ENCODE measurements around the gene RAB40B.

RAB40B gene

GRCh38 chr17:82716203-82717010 lies 17.9 kb upstream of the RAB40B start, which contains the start of gene FN3KRP:
Gene FN3KRP (plus strand): TSS chr17:82716706. CDS start chr17:82716756, 50 bp downstream.
- DNase-seq (ENCODE audit: low spot score): peak; percentile 98

GRCh38 chr17:82713071-82713723 lies 14.7 kb upstream of the RAB40B start:
- no peak for DNase-seq (ENCODE audit: low spot score)

DNA sequence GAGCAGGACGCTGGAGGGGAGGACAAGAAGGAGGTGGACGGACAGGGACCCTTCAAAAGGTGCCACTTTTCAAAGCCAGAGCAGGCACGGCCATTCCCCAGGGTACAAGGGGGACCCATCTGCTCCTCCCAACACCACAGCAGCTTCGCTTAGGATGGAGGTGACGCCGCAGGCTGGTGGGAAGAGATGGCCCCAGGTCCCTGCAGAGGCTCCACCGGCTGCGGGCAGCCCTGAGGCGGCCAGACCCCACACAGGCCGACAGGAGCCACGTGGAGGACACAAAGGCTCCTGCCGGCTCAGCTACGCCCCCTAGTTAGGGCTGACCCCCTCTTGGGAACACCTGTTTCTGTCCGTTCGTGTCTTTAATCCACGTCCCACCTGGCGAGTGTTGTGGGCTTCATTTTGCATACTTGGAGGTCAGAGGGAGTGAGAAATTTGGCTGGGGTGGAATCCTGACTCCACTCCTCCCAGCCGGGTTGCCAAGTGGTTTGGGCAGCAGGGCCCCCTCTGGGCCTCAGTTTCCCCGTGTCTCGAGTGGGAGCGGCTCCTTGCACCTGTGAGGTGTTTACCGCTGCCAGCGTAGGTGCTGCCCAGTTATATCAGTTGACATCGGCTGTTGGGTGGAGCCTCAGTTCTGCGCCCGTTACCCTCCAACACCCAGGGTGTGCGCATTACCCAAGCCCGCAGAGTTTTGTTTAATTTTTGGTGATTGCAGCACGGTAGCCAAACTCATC lies 12.2 kb upstream of the RAB40B start:
- DNase-seq (ENCODE audit: low spot score): no peak

- DNase-seq (ENCODE audit: low spot score): no peak
These were observed 11.4 kb upstream of the RAB40B start for GRCh38 chr17:82709676-82710498.

- no peak for DNase-seq (ENCODE audit: low spot score)
These were observed 10.7 kb upstream of the RAB40B start for GRCh38 chr17:82709024-82709675.

DNA sequence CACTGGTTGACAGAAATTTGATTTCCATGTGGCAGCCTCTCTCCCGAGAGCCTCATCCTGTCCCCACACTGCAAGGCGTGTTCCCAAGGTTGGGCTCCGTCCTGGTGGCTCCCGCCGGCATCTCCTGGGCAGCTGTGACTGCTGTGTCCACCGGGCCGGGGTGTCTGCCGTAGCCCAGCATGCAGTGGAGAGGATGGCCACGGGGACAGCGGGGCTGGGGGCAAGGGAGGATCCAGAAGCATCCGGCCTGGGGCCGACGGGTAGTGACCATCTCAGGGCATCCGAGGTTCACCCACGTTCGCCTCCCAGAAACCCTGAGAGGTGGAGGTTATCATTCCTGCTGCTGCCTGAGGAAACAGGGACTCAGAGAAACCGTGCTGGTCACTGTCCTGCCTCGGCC lies 7.3 kb upstream of the RAB40B start:
- DNase-seq (ENCODE audit: low spot score): no peak

DNA sequence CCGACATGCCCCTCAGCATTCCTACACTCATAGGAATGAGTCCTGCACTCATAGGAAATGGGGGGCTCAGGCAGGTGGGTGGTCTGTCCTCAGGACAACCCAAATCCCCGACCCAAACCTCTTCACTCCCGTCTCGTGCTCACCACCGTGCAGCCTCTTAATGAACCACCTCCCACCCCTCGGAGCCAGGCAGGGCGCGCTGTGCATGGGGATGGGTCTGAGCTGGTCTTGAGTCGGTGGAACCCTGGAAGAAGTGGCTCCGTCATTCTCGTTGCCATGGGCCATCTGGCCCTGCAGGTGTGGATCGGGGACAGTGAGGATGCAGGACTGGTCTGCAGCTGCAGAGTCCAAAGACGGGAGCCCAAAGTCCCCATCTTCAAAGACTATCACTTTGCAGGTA lies 6.4 kb upstream of the RAB40B start:
- no peak for DNase-seq (ENCODE audit: low spot score)

- no peak for DNase-seq (ENCODE audit: low spot score)
These were observed 5.7 kb upstream of the RAB40B start for GRCh38 chr17:82703935-82704865.

GRCh38 chr17:82703036-82703745 lies 4.7 kb upstream of the RAB40B start:
- no peak for DNase-seq (ENCODE audit: low spot score)

DNA sequence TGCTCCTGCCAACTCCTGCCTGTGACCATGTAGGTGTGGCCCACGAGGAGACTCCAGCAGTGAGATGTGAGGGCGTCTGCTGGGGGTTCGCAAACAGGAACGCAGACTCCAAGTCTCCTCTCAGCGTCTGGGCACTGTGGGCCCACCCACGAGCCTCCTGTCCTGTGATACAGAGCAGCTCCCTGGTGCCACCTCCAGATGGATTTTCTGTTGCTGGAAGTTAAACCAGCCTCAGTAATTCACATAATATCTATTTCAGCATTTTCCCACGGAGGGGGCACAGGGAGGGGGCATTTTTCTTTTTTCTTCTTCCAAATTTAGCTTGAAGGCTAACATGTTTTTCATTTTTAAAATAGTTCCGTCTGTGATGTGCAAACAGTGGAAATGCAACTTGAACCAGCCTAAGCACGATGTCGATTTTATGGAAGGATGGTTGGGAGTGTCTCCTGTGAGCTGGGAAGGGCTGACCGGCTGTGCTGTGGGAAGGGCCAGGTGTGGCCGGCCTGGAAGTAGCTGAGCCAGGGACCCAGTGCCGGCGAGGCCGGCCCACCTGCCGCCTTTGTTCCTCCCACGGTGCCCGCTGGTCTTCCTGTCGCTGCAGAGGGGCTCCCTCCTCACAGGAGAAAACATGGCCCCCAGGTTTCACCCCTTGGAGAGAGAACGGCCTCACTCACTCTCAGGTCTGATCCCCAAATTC lies 3.9 kb upstream of the RAB40B start:
- DNase-seq (ENCODE audit: low spot score): no peak

DNA sequence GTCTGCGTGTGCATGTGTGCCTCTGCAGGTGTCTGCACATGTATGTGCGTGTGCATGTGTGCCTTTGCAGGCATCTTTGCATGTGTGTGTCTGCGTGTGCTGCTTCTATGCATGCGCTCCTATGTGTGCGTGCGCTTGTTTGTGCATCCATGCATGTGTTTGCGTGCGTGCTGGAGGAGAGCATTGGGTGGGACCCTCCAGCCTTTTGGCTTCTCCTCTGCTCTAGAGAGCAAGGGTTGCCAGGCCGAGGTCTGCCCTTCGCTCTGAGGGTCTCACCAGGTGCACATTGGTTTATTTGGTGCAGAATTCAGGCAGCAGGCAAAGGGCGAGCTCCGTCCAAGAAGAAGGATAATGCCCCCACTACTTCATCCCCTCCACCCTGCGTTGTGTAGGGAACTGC lies 1.1 kb upstream of the RAB40B start:
- no peak for DNase-seq (ENCODE audit: low spot score)

GRCh38 chr17:82698974-82699442 lies 510 bp upstream of the RAB40B start:
- no peak for DNase-seq (ENCODE audit: low spot score)

DNA sequence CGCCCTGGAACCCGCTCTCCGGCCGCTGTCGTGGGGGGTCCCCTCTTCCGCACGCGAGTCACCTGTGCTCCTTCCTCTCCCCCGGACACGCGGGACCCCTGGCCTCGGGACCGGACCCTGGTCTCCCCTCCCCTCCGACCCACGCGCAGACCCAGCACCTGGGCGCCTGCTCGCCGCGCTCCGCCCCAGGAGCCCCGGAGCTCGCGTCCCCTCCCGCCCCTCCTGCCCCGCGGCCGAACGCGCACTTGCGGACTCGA lies 762 bp downstream of the RAB40B start:
- DNase-seq (ENCODE audit: low spot score): no peak

- DNase-seq (ENCODE audit: low spot score): no peak
These were observed 1.3 kb downstream of the RAB40B start for GRCh38 chr17:82696916-82697807.

GRCh38 chr17:82696259-82696658 lies 2.2 kb downstream of the RAB40B start:
- no peak for DNase-seq (ENCODE audit: low spot score)

- no peak for DNase-seq (ENCODE audit: low spot score)
These were observed 3.9 kb downstream of the RAB40B start for GRCh38 chr17:82694647-82695046.

DNA sequence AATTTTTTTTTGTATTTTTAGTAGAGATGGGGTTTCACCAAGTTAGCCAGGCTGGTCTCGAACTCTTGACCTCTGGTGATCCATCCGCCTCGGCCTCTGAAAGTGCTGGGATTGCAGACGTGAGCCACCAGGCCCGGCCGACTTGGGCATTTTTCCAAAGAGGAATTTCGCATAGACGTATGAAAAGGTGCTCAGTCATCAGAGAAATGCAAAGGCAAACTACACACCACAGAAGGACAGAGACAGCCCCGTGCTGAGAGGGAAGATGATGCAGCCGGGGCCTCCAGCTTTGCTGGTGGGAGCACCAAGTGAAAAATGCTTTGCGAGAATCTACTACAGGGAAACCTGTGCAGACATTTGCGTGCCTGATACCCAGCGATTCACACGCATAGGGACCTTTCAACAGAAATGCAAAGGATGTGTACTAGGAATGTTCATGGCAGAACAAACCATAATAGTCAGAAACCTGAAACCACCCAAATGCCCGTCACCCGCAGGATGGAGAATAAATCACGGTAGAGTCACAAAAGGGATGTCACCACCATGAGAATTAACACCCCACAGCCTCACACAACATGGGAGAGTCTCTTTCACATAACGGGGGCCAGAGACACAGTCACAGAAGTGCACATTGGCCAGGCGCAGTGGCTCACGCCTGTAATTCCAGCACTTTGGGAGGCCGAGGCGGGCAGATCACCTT lies 5.2 kb downstream of the RAB40B start:
- no peak for DNase-seq (ENCODE audit: low spot score)

DNA sequence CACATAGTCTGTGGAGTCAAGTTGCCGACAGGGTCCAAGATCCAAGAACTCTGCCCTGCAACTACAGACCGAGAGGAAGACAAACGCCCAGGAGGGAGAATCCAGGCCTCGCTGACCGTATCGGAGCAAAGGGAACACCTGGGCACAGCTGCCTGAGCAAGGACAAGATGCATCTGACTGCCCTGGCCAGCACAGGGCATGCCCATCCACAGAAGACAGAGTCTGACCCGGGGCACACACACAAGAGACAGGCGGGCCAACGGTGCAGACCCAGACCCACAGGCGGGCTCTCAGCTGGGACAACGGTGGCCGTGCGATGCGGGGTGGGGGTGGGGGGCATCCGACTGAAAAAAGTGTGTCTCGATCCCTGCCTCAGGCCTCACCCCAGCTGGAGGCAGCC lies 6.2 kb downstream of the RAB40B start:
- no peak for DNase-seq (ENCODE audit: low spot score)
